DND-41 (cell line): ENCODE results near the gene TNRC6A.

Experiments
- EZH2 ChIP-seq: IDR thresholded peaks from 3 replicates; pipeline ENCODE4 v1.6.1; 2012; ENCODE audit warnings: borderline replicate concordance, low read depth, mild to moderate bottlenecking, moderate library complexity, low read length, inconsistent platforms; ENCODE audit not compliant: severe bottlenecking
- TF ChIP-seq, protein P1 (sequence below): IDR thresholded peaks from 2 replicates; pipeline ENCODE4 v1.5.1; 2012; ENCODE audit warnings: borderline replicate concordance, low read length, moderate library complexity, mild to moderate bottlenecking; ENCODE audit not compliant: poor library complexity, severe bottlenecking; ENCODE audit errors: extremely low read depth

- no peak for TF ChIP-seq EZH2
- TF ChIP-seq, protein P1, sequence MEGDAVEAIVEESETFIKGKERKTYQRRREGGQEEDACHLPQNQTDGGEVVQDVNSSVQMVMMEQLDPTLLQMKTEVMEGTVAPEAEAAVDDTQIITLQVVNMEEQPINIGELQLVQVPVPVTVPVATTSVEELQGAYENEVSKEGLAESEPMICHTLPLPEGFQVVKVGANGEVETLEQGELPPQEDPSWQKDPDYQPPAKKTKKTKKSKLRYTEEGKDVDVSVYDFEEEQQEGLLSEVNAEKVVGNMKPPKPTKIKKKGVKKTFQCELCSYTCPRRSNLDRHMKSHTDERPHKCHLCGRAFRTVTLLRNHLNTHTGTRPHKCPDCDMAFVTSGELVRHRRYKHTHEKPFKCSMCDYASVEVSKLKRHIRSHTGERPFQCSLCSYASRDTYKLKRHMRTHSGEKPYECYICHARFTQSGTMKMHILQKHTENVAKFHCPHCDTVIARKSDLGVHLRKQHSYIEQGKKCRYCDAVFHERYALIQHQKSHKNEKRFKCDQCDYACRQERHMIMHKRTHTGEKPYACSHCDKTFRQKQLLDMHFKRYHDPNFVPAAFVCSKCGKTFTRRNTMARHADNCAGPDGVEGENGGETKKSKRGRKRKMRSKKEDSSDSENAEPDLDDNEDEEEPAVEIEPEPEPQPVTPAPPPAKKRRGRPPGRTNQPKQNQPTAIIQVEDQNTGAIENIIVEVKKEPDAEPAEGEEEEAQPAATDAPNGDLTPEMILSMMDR, result no peak
Measured at GRCh38 chr16:24723663-24724062, 5.8 kb upstream of the TNRC6A start.
